HCT116 (cell line): ENCODE data around the gene FGFRL1. TPM values are rescaled to one million over a fixed set of nuclear protein-coding genes. Genes with fewer than 3 reads are reported as not detected.

Source experiments
- ATAC-seq: fragments of 200-7000 bp; cut with Tn5 transposase; 2 replicates; pipeline ENCODE4 v1.9.1; 2020; ENCODE audit warnings: mild to moderate bottlenecking, moderate library complexity
- BruUV-seq: library from RNA; stranded (reverse); fragments of 400-500 nt; replicated peaks from 2 replicates; lab custom pipeline; 2021; lab: Mats Ljungman, UMichigan
- CTCF ChIA-PET: fragments of 300-600 bp; sonication (Branson Sonifier 250); formaldehyde crosslinking; loops from one replicate; lab custom pipeline; 2021; ENCODE audit warnings: antibody characterized with exemption; lab: Charles Lee
- POLR2A ChIA-PET: fragments of 300-600, 350-600 bp; sonication (Branson Sonifier 250); formaldehyde crosslinking; loops from one replicate; lab custom pipeline; 2021; ENCODE audit warnings: antibody characterized with exemption; lab: Charles Lee
- RAD21 ChIA-PET, 2 experiments: fragments of 300-600 bp; sonication (Branson Sonifier 250); formaldehyde crosslinking; loops; one replicate each; lab custom pipeline; 2023; ENCODE audit warnings: low total read pairs in 2 of 2; ENCODE audit not compliant: uncharacterized antibody in 2 of 2, unreplicated experiment in 2 of 2, low non-redundant PET in 1 of 2; lab: Charles Lee
- DNase-seq: peaks from one replicate; pipeline ENCODE4 v3.0.0-alpha.2; 2010; ENCODE audit warnings: low read depth, low spot score
- H2AFZ ChIP-seq: fragments of 200-600 bp; shearing (Covaris generic), sonication (generic); 2 replicates; pipeline ENCODE4 v1.6.1; 2017; ENCODE audit warnings: low read depth, mixed run types, mixed read lengths, antibody characterized with exemption, low read length; ENCODE audit not compliant: poor library complexity, severe bottlenecking
- H3K27ac ChIP-seq: 2 replicates; pipeline ENCODE4 v1.5.1; 2012; ENCODE audit warnings: low read depth, low read length
- H3K27me3 ChIP-seq: fragments of 200-600 bp; sonication (generic); 2 replicates; pipeline ENCODE4 v1.6.1; 2016; ENCODE audit warnings: mixed run types, low read length, mixed read lengths; ENCODE audit not compliant: insufficient read depth
- H3K36me3 ChIP-seq, 2 experiments: fragments of 200-500 bp in 1 of 2; fragments of 200-600 bp in 1 of 2; sonication (Bioruptor generic) in 1 of 2; sonication (generic) in 1 of 2; 2 replicates each; pipeline versions ENCODE4 v1.5.1 to v1.6.1; 2014 to 2016; ENCODE audit warnings: low read length in 2 of 2, inconsistent platforms in 1 of 2, mixed read lengths in 1 of 2, mixed run types in 1 of 2; ENCODE audit not compliant: insufficient read depth in 2 of 2, control insufficient read depth in 1 of 2
- H3K4me1 ChIP-seq, 2 experiments: fragments of 200-600 bp in 1 of 2; sonication (generic) in 1 of 2; 2 replicates each; pipeline versions ENCODE4 v1.5.1 to v1.6.1; 2012 to 2017; ENCODE audit warnings: low read length in 2 of 2, inconsistent platforms in 1 of 2, mild to moderate bottlenecking in 1 of 2, mixed read lengths in 1 of 2, mixed run types in 1 of 2, moderate library complexity in 1 of 2; ENCODE audit not compliant: insufficient read depth in 2 of 2, control insufficient read depth in 1 of 2
- H3K4me2 ChIP-seq: fragments of 200-600 bp; sonication (generic); 2 replicates; pipeline ENCODE4 v1.6.1; 2017; ENCODE audit warnings: mixed run types, low read length, mixed read lengths
- H3K4me3 ChIP-seq, 2 experiments: fragments of 200-600 bp in 1 of 2; sonication (generic) in 1 of 2; replicated peaks in 1 of 2; 2 replicates each; pipeline ENCODE4 v1.5.1; 2011 to 2016; ENCODE audit warnings: low read length in 2 of 2, control low read depth in 1 of 2, low read depth in 1 of 2, mild to moderate bottlenecking in 1 of 2, mixed read lengths in 1 of 2, mixed run types in 1 of 2
- H3K79me2 ChIP-seq: fragments of 200-600 bp; sonication (generic); 2 replicates; pipeline ENCODE4 v1.6.1; 2017; ENCODE audit warnings: mild to moderate bottlenecking, mixed run types, low read length, moderate library complexity, mixed read lengths; ENCODE audit not compliant: insufficient read depth
- H3K9ac ChIP-seq: fragments of 200-600 bp; sonication (generic); 2 replicates; pipeline ENCODE4 v1.6.1; 2016; ENCODE audit warnings: low read length, mixed read lengths
- H3K9me2 ChIP-seq: fragments of 200-600 bp; sonication (generic), shearing (Covaris generic); 2 replicates; pipeline ENCODE4 v1.6.1; 2017; ENCODE audit warnings: mixed run types, mild to moderate bottlenecking, moderate library complexity; ENCODE audit not compliant: insufficient read depth
- H3K9me3 ChIP-seq, 2 experiments: fragments of 200-500 bp in 1 of 2; fragments of 200-600 bp in 1 of 2; sonication (Bioruptor generic) in 1 of 2; sonication (generic) in 1 of 2; 2 replicates each; pipeline ENCODE4 v1.6.1; 2014 to 2017; ENCODE audit warnings: low read length in 2 of 2, mixed read lengths in 2 of 2, inconsistent platforms in 1 of 2, low read depth in 1 of 2, mild to moderate bottlenecking in 1 of 2, mixed run types in 1 of 2, moderate library complexity in 1 of 2; ENCODE audit not compliant: control insufficient read depth in 1 of 2, insufficient read depth in 1 of 2
- H4K20me1 ChIP-seq: fragments of 200-600 bp; sonication (generic), shearing (Covaris generic); 2 replicates; pipeline ENCODE4 v1.6.1; 2017; ENCODE audit warnings: mixed run types, mild to moderate bottlenecking, moderate library complexity; ENCODE audit not compliant: insufficient read depth
- CBX3 ChIP-seq: IDR thresholded peaks from 2 replicates; pipeline ENCODE4 v1.6.1; 2012; ENCODE audit warnings: low read depth
- CEBPB ChIP-seq: IDR thresholded peaks from 2 replicates; pipeline ENCODE4 v1.6.1; 2012; ENCODE audit warnings: low read depth
- EGR1 ChIP-seq: IDR thresholded peaks from 2 replicates; pipeline ENCODE4 v1.6.1; 2012; ENCODE audit warnings: low read depth
- FOSL1 ChIP-seq: IDR thresholded peaks from 2 replicates; pipeline ENCODE4 v1.6.1; 2012; ENCODE audit warnings: low read depth
- JUND ChIP-seq: IDR thresholded peaks from 2 replicates; pipeline ENCODE4 v1.6.1; 2012
- POLR2A ChIP-seq: IDR thresholded peaks from 2 replicates; pipeline ENCODE4 v1.7.0; 2011; ENCODE audit warnings: borderline replicate concordance; ENCODE audit not compliant: insufficient read depth, insufficient read length; ENCODE audit errors: extremely low read depth
- POLR2AphosphoS5 ChIP-seq: IDR thresholded peaks from 2 replicates; pipeline ENCODE4 v1.6.1; 2011; ENCODE audit warnings: mild to moderate bottlenecking, low read depth, low read length, moderate library complexity
- RAD21 ChIP-seq: IDR thresholded peaks from 2 replicates; pipeline ENCODE4 v1.6.1; 2012; ENCODE audit warnings: low read depth, mild to moderate bottlenecking
- SIN3A ChIP-seq: IDR thresholded peaks from 2 replicates; pipeline ENCODE4 v1.6.1; 2012; ENCODE audit warnings: low read depth
- SP1 ChIP-seq: IDR thresholded peaks from 2 replicates; pipeline ENCODE4 v1.6.1; 2012; ENCODE audit warnings: low read depth
- SRF ChIP-seq: IDR thresholded peaks from 2 replicates; pipeline ENCODE4 v1.6.1; 2012; ENCODE audit warnings: low read depth
- YY1 ChIP-seq: IDR thresholded peaks from 2 replicates; pipeline ENCODE4 v1.6.1; 2011; ENCODE audit warnings: low read length, low read depth, moderate library complexity, mild to moderate bottlenecking; ENCODE audit not compliant: insufficient replicate concordance; ENCODE audit errors: extremely low read depth
- ZFX ChIP-seq: fragments of 450-650 bp; IDR thresholded peaks from 2 replicates; pipeline ENCODE4 v1.6.1; 2017
- intact Hi-C: fragments of 100-400 bp; cut with micrococcal nuclease; formaldehyde crosslinking; loops from 2 replicates; pipeline ENCODE4 v1.10.0; 2022
- total RNA-seq: library from RNA; stranded (reverse); gene quantifications from one replicate; pipeline ENCODE4 v1.2.1, GENCODE V29; 2021; ENCODE audit not compliant: unreplicated experiment
- TF ChIP-seq, protein P1 (sequence below): IDR thresholded peaks from 2 replicates; pipeline ENCODE4 v1.6.1; 2012; ENCODE audit warnings: low read depth
- TF ChIP-seq, protein P2 (sequence below): IDR thresholded peaks from 2 replicates; pipeline ENCODE4 v1.6.1; 2012
- TF ChIP-seq, protein P3 (sequence below): IDR thresholded peaks from 2 replicates; pipeline ENCODE4 v1.6.1; 2011; ENCODE audit warnings: mild to moderate bottlenecking, low read length, moderate library complexity; ENCODE audit not compliant: insufficient replicate concordance; ENCODE audit errors: extremely low read depth

Gene FGFRL1
- total RNA-seq, 1 experiment from 2014 or later = 91.1 TPM

DNA sequence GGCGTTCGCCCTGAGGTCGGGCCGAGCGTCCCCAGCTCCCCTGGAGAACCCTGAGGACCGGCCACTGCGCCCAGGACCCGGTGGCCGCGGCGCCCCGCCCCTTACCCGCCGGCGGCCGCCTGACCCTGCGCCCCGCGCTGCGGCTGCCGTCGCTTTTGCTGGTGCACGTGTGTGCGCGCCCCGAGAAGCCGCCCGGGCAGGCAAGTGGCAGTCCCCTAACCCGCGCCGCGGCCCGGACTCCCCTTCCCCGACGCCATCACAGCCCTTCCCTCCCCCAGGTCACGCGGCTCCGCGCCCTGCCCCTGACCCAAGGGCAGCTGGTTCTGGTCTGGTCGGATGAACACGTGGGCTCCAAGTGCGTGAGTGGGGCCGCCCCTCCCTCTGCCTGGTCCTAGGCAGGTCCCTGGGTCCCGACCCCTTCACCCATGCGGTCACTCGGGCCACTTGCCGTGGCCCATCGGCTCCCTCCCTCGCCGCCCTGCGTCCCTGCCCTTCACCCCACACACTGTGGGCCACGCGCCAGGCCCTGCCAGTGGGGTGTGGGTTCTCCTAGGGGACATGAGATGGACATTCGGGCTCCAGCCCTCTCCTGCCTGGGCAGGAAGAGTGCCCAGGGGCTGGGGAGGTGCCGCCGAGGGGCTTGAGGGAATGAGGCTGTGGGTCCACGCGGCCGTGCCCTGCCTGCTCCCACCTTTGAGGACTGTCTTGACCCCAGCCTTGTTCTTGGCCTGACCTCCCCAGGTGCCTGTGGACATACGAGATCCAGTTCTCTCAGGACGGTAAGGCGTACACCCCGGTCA is 8.0 kb upstream of the FGFRL1 start:
- H3K4me2 ChIP-seq = no peak overlapping the region

More for the DNA sequence above, 8.0 kb upstream of the FGFRL1 start:
- CTCF ChIA-PET = no interaction called here
- no peak overlapping the region for H3K9ac ChIP-seq
- H3K27me3 ChIP-seq = no peaks in the 10 kb centered on the region
- DNase-seq (no peak), ATAC-seq (no peak)
- no peak overlapping the region for H2AFZ ChIP-seq
- POLR2A ChIA-PET = no interaction called here
- H3K27ac ChIP-seq = no peak overlapping the region
- H4K20me1 ChIP-seq = no peaks in the 10 kb centered on the region
- H3K4me3 ChIP-seq = no peak overlapping the region
- TF ChIP-seq POLR2AphosphoS5 (no peak), CBX3 (no peak), JUND (no peak), CEBPB (no peak), EGR1 (no peak), POLR2A (no peak), FOSL1 (no peak), SIN3A (no peak), RAD21 (no peak), YY1 (no peak), ZFX (no peak), SP1 (no peak), SRF (no peak)
- TF ChIP-seq, protein P1, sequence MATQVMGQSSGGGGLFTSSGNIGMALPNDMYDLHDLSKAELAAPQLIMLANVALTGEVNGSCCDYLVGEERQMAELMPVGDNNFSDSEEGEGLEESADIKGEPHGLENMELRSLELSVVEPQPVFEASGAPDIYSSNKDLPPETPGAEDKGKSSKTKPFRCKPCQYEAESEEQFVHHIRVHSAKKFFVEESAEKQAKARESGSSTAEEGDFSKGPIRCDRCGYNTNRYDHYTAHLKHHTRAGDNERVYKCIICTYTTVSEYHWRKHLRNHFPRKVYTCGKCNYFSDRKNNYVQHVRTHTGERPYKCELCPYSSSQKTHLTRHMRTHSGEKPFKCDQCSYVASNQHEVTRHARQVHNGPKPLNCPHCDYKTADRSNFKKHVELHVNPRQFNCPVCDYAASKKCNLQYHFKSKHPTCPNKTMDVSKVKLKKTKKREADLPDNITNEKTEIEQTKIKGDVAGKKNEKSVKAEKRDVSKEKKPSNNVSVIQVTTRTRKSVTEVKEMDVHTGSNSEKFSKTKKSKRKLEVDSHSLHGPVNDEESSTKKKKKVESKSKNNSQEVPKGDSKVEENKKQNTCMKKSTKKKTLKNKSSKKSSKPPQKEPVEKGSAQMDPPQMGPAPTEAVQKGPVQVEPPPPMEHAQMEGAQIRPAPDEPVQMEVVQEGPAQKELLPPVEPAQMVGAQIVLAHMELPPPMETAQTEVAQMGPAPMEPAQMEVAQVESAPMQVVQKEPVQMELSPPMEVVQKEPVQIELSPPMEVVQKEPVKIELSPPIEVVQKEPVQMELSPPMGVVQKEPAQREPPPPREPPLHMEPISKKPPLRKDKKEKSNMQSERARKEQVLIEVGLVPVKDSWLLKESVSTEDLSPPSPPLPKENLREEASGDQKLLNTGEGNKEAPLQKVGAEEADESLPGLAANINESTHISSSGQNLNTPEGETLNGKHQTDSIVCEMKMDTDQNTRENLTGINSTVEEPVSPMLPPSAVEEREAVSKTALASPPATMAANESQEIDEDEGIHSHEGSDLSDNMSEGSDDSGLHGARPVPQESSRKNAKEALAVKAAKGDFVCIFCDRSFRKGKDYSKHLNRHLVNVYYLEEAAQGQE = no peak
- TF ChIP-seq, protein P2, sequence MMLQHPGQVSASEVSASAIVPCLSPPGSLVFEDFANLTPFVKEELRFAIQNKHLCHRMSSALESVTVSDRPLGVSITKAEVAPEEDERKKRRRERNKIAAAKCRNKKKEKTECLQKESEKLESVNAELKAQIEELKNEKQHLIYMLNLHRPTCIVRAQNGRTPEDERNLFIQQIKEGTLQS = no peak
- TF ChIP-seq, protein P3, sequence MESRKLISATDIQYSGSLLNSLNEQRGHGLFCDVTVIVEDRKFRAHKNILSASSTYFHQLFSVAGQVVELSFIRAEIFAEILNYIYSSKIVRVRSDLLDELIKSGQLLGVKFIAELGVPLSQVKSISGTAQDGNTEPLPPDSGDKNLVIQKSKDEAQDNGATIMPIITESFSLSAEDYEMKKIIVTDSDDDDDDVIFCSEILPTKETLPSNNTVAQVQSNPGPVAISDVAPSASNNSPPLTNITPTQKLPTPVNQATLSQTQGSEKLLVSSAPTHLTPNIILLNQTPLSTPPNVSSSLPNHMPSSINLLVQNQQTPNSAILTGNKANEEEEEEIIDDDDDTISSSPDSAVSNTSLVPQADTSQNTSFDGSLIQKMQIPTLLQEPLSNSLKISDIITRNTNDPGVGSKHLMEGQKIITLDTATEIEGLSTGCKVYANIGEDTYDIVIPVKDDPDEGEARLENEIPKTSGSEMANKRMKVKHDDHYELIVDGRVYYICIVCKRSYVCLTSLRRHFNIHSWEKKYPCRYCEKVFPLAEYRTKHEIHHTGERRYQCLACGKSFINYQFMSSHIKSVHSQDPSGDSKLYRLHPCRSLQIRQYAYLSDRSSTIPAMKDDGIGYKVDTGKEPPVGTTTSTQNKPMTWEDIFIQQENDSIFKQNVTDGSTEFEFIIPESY = no peak
- no peaks in the 10 kb centered on the region for H3K36me3 ChIP-seq
- RAD21 ChIA-PET = no interaction called here
- intact Hi-C loops = no loop called here
- BruUV-seq = no TSS peak
- peaks cover 0 to 10% of the 10 kb centered on the region in 2 experiments; a peak in 2 of 4 replicates for H3K4me1 ChIP-seq
- H3K9me2 ChIP-seq = no peaks in the 10 kb centered on the region
- H3K9me3 ChIP-seq = no peaks in the 10 kb centered on the region
- no peaks in the 10 kb centered on the region for H3K79me2 ChIP-seq
